ENCODE data around the gene OR4Q2.
"Not testable (repeated sequence)": the region's sequence is repeated elsewhere in the genome, so short reads cannot be mapped to it uniquely, and the experiment has no call there.

The OR4Q2 gene

GRCh38 chr14:20001863-20002262, at the start of gene OR4Q2:
Gene OR4Q2 (plus strand): TSS chr14:20002163.
- H3K27ac Mint-ChIP-seq: no peak within 1 kb of the TSS
- DNase-seq (ENCODE audit: low spot score): no peak
- H3K4me3 Mint-ChIP-seq: no peak within 1 kb of the TSS
- no peaks in the 10 kb centered on the region for H3K27me3 Mint-ChIP-seq (ENCODE audit: low read depth)
- H3K4me1 Mint-ChIP-seq (ENCODE audit: low read depth): no peaks in the 10 kb centered on the region
- no peaks in the 10 kb centered on the region for H3K36me3 Mint-ChIP-seq (ENCODE audit: low read depth)
- peaks cover 4% of the 10 kb centered on the region for H3K9me3 Mint-ChIP-seq

GRCh38 chr14:19969735-19970134, 32.2 kb upstream of the OR4Q2 start:
- H3K36me3 Mint-ChIP-seq (ENCODE audit: low read depth); H3K27ac Mint-ChIP-seq; DNase-seq (ENCODE audit: low spot score); H3K27me3 Mint-ChIP-seq (ENCODE audit: low read depth); H3K4me1 Mint-ChIP-seq (ENCODE audit: low read depth); H3K4me3 Mint-ChIP-seq; H3K9me3 Mint-ChIP-seq: not testable (repeated sequence)

GRCh38 chr14:19974844-19975243, 27.1 kb upstream of the OR4Q2 start:
- Mint-ChIP-seq H3K36me3 (ENCODE audit: low read depth) (no peaks in the 10 kb centered on the region), H3K4me3 (peak overlapping the region; percentile 46), H3K9me3 (peaks cover 9% of the 10 kb centered on the region), H3K27me3 (ENCODE audit: low read depth) (peaks cover 2% of the 10 kb centered on the region), H3K27ac (peak overlapping the region; percentile 60), H3K4me1 (ENCODE audit: low read depth) (peaks cover 11% of the 10 kb centered on the region)
- no peak for DNase-seq (ENCODE audit: low spot score)

- Mint-ChIP-seq H3K4me3 (peak within 1 kb of the TSS; percentile 46), H3K27me3 (ENCODE audit: low read depth) (peaks cover 2% of the 10 kb centered on the region), H3K4me1 (ENCODE audit: low read depth) (peaks cover 11% of the 10 kb centered on the region), H3K36me3 (ENCODE audit: low read depth) (no peaks in the 10 kb centered on the region), H3K9me3 (peaks cover 9% of the 10 kb centered on the region), H3K27ac (peak within 1 kb of the TSS; percentile 60)
- DNase-seq (ENCODE audit: low spot score): no peak
These were observed 26.7 kb upstream of the OR4Q2 start, which contains the start of gene OR4K15 for GRCh38 chr14:19975291-19975690. Gene OR4K15 (plus strand): TSS chr14:19975591. CDS start chr14:19975591, 0 bp downstream.

- H3K27me3 Mint-ChIP-seq (ENCODE audit: low read depth): no peaks in the 10 kb centered on the region
- no peak overlapping the region for H3K4me3 Mint-ChIP-seq
- H3K27ac Mint-ChIP-seq: no peak overlapping the region
- no peak for DNase-seq (ENCODE audit: low spot score)
- peaks cover 3% of the 10 kb centered on the region for H3K9me3 Mint-ChIP-seq
- no peaks in the 10 kb centered on the region for H3K4me1 Mint-ChIP-seq (ENCODE audit: low read depth)
- H3K36me3 Mint-ChIP-seq (ENCODE audit: low read depth): no peaks in the 10 kb centered on the region
These were observed 8.5 kb upstream of the OR4Q2 start for GRCh38 chr14:19993438-19993837.

GRCh38 chr14:20002319-20002718, 356 bp downstream of the OR4Q2 start:
- Mint-ChIP-seq H3K36me3 (ENCODE audit: low read depth) (no peaks in the 10 kb centered on the region), H3K9me3 (peaks cover 4% of the 10 kb centered on the region), H3K4me1 (ENCODE audit: low read depth) (no peaks in the 10 kb centered on the region), H3K27ac (no peak overlapping the region), H3K27me3 (ENCODE audit: low read depth) (no peaks in the 10 kb centered on the region), H3K4me3 (no peak overlapping the region)
- DNase-seq (ENCODE audit: low spot score): no peak

- no peak for DNase-seq (ENCODE audit: low spot score)
- Mint-ChIP-seq H3K27me3 (ENCODE audit: low read depth) (no peaks in the 10 kb centered on the region), H3K9me3 (peaks cover 4% of the 10 kb centered on the region), H3K27ac (no peak overlapping the region), H3K36me3 (ENCODE audit: low read depth) (no peaks in the 10 kb centered on the region), H3K4me3 (no peak overlapping the region), H3K4me1 (ENCODE audit: low read depth) (no peaks in the 10 kb centered on the region)
These were observed 6.2 kb downstream of the OR4Q2 start for GRCh38 chr14:20008156-20008555.

- DNase-seq (ENCODE audit: low spot score): no peak
- Mint-ChIP-seq H3K27me3 (ENCODE audit: low read depth) (no peaks in the 10 kb centered on the region), H3K4me3 (no peak within 1 kb of the TSS), H3K9me3 (peaks cover 1% of the 10 kb centered on the region), H3K36me3 (ENCODE audit: low read depth) (no peaks in the 10 kb centered on the region), H3K4me1 (ENCODE audit: low read depth) (no peaks in the 10 kb centered on the region), H3K27ac (no peak within 1 kb of the TSS)
These were observed 17.4 kb downstream of the OR4Q2 start, which contains the start of gene OR4K14 for GRCh38 chr14:20019257-20019865. Gene OR4K14 (minus strand): TSS chr14:20019307. CDS start chr14:20015193, 4,114 bp downstream.

- Mint-ChIP-seq H3K36me3 (ENCODE audit: low read depth) (no peaks in the 10 kb centered on the region), H3K4me3 (no peak overlapping the region), H3K27me3 (ENCODE audit: low read depth) (no peaks in the 10 kb centered on the region), H3K27ac (no peak overlapping the region), H3K4me1 (ENCODE audit: low read depth) (no peaks in the 10 kb centered on the region), H3K9me3 (no peaks in the 10 kb centered on the region)
- DNase-seq (ENCODE audit: low spot score): no peak
These were observed 29.1 kb downstream of the OR4Q2 start for GRCh38 chr14:20031058-20031457.

- H3K4me1 Mint-ChIP-seq (ENCODE audit: low read depth): no peaks in the 10 kb centered on the region
- no peaks in the 10 kb centered on the region for H3K36me3 Mint-ChIP-seq (ENCODE audit: low read depth)
- no peaks in the 10 kb centered on the region for H3K9me3 Mint-ChIP-seq
- H3K27me3 Mint-ChIP-seq (ENCODE audit: low read depth): no peaks in the 10 kb centered on the region
- no peak overlapping the region for H3K27ac Mint-ChIP-seq
- H3K4me3 Mint-ChIP-seq: no peak overlapping the region
- DNase-seq (ENCODE audit: low spot score): no peak
These were observed 33.5 kb downstream of the OR4Q2 start for GRCh38 chr14:20035449-20035848.

- no peaks in the 10 kb centered on the region for H3K36me3 Mint-ChIP-seq (ENCODE audit: low read depth)
- no peaks in the 10 kb centered on the region for H3K27me3 Mint-ChIP-seq (ENCODE audit: low read depth)
- no peak within 1 kb of the TSS for H3K4me3 Mint-ChIP-seq
- no peaks in the 10 kb centered on the region for H3K4me1 Mint-ChIP-seq (ENCODE audit: low read depth)
- no peak within 1 kb of the TSS for H3K27ac Mint-ChIP-seq
- DNase-seq (ENCODE audit: low spot score): no peak
- H3K9me3 Mint-ChIP-seq: no peaks in the 10 kb centered on the region
These were observed 34.0 kb downstream of the OR4Q2 start, which contains the start of gene OR4K13 for GRCh38 chr14:20035938-20036337. Gene OR4K13 (minus strand): TSS chr14:20036038. CDS start chr14:20034758, 1,280 bp downstream.

GRCh38 chr14:20044243-20044642, 42.3 kb downstream of the OR4Q2 start:
- Mint-ChIP-seq H3K9me3 (no peaks in the 10 kb centered on the region), H3K4me3 (no peak overlapping the region), H3K27me3 (ENCODE audit: low read depth) (no peaks in the 10 kb centered on the region), H3K36me3 (ENCODE audit: low read depth) (no peaks in the 10 kb centered on the region), H3K27ac (no peak overlapping the region), H3K4me1 (ENCODE audit: low read depth) (no peaks in the 10 kb centered on the region)
- no peak for DNase-seq (ENCODE audit: low spot score)

GRCh38 chr14:20048202-20048601, 46.2 kb downstream of the OR4Q2 start:
- H3K9me3 Mint-ChIP-seq: no peaks in the 10 kb centered on the region
- no peaks in the 10 kb centered on the region for H3K4me1 Mint-ChIP-seq (ENCODE audit: low read depth)
- H3K27ac Mint-ChIP-seq: no peak overlapping the region
- H3K36me3 Mint-ChIP-seq (ENCODE audit: low read depth): no peaks in the 10 kb centered on the region
- H3K27me3 Mint-ChIP-seq (ENCODE audit: low read depth): no peaks in the 10 kb centered on the region
- H3K4me3 Mint-ChIP-seq: no peak overlapping the region
- DNase-seq (ENCODE audit: low spot score): no peak
